Measurements from ENCODE around the gene RPTOR. TPM values are rescaled to one million over a fixed set of nuclear protein-coding genes. Genes with fewer than 3 reads are reported as not detected.

RPTOR gene
- total RNA-seq, 1 donor = 27.9 TPM

DNA sequence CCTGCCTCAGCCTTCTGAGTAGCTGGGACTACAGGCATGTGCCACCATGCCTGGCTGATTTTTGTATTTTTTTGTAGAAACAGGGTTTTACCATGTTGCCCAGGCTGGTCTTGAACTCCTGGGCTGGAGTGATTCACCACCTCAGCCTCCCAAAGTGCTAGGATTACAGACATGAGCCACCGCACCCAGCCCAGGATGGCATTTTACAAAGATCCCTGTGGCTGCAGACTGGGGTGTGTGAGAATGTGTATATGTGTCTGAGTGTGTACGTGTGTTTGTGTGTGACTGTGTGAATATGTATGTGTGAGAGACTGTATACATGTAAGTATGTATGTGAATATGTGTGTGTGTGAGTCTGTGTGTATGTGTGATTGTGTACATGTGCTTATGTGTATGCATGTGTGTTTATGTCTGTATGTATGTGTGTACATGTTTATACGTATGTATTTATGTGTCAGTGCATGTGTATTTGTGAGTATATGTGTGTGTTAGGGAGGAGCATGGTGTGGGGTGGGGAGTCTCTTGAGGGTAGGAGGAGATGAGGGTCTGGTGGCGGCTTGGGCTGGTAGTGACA lies 17.0 kb downstream of the RPTOR start:
- H4K20me1 ChIP-seq (ENCODE audit: insufficient read depth, low read length) = peaks cover 34% of the 10 kb centered on the region
- no peaks in the 10 kb centered on the region for H3K27me3 ChIP-seq (ENCODE audit: insufficient read depth, low read length)
- TF ChIP-seq, protein P1, sequence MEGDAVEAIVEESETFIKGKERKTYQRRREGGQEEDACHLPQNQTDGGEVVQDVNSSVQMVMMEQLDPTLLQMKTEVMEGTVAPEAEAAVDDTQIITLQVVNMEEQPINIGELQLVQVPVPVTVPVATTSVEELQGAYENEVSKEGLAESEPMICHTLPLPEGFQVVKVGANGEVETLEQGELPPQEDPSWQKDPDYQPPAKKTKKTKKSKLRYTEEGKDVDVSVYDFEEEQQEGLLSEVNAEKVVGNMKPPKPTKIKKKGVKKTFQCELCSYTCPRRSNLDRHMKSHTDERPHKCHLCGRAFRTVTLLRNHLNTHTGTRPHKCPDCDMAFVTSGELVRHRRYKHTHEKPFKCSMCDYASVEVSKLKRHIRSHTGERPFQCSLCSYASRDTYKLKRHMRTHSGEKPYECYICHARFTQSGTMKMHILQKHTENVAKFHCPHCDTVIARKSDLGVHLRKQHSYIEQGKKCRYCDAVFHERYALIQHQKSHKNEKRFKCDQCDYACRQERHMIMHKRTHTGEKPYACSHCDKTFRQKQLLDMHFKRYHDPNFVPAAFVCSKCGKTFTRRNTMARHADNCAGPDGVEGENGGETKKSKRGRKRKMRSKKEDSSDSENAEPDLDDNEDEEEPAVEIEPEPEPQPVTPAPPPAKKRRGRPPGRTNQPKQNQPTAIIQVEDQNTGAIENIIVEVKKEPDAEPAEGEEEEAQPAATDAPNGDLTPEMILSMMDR (IDR thresholded peaks at IDR 0.05; ENCODE audit: extremely low read depth, low read depth, low read length) = no peak
- no peaks in the 10 kb centered on the region for H3K36me3 ChIP-seq (ENCODE audit: insufficient read depth, low read length)
- H3K4me3 ChIP-seq (ENCODE audit: insufficient read depth, low read length) = no peak overlapping the region
- H3K4me2 ChIP-seq (ENCODE audit: insufficient read depth, low read length) = no peak overlapping the region
- H3K27ac ChIP-seq (ENCODE audit: low read depth, low read length) = no peak overlapping the region
- peaks cover 68% of the 10 kb centered on the region for H3K79me2 ChIP-seq (ENCODE audit: insufficient read depth, low read length)
- no peaks in the 10 kb centered on the region for H3K9me3 ChIP-seq (ENCODE audit: low read depth, low read length)
- DNase-seq (ENCODE audit: insufficient read length, low spot score, missing footprints) = peak; percentile 62
- peaks cover 26% of the 10 kb centered on the region for H3K4me1 ChIP-seq (ENCODE audit: insufficient read depth, low read length)
- H2AFZ ChIP-seq (ENCODE audit: low read length) = no peak overlapping the region

DNA sequence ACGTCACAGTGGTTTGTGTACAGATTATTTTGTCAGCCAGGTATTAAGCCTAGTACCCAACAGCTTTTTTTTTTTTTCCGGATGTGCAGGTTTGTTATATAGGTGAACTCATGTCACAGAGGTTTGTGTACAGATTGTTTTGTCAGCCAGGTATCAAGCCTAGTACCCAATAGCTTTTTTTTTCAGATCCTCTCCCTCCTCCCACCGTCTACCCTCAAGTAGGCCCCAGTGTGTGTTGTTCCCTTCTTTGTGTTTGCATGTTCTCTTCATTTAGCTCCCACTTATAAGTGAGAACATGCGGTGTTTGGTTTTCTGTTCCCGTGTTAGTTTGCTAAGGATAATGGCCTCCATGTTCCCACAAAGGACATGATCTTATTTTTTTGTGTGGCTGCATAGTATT lies 19.9 kb downstream of the RPTOR start:
- Histone ChIP-seq H3K27me3 (ENCODE audit: insufficient read depth, low read length) (no peaks in the 10 kb centered on the region), H4K20me1 (ENCODE audit: insufficient read depth, low read length) (peaks cover 35% of the 10 kb centered on the region), H3K27ac (ENCODE audit: low read depth, low read length) (no peak overlapping the region), H3K4me1 (ENCODE audit: insufficient read depth, low read length) (peaks cover 14% of the 10 kb centered on the region), H3K79me2 (ENCODE audit: insufficient read depth, low read length) (peaks cover 64% of the 10 kb centered on the region), H3K4me3 (ENCODE audit: insufficient read depth, low read length) (no peak overlapping the region), H3K4me2 (ENCODE audit: insufficient read depth, low read length) (no peak overlapping the region), H2AFZ (ENCODE audit: low read length) (no peak overlapping the region), H3K9me3 (ENCODE audit: low read depth, low read length) (no peaks in the 10 kb centered on the region), H3K36me3 (ENCODE audit: insufficient read depth, low read length) (no peaks in the 10 kb centered on the region)
- TF ChIP-seq, protein P1 (IDR thresholded peaks at IDR 0.05; ENCODE audit: extremely low read depth, low read depth, low read length) = no peak
- DNase-seq (ENCODE audit: insufficient read length, low spot score, missing footprints) = no peak

DNA sequence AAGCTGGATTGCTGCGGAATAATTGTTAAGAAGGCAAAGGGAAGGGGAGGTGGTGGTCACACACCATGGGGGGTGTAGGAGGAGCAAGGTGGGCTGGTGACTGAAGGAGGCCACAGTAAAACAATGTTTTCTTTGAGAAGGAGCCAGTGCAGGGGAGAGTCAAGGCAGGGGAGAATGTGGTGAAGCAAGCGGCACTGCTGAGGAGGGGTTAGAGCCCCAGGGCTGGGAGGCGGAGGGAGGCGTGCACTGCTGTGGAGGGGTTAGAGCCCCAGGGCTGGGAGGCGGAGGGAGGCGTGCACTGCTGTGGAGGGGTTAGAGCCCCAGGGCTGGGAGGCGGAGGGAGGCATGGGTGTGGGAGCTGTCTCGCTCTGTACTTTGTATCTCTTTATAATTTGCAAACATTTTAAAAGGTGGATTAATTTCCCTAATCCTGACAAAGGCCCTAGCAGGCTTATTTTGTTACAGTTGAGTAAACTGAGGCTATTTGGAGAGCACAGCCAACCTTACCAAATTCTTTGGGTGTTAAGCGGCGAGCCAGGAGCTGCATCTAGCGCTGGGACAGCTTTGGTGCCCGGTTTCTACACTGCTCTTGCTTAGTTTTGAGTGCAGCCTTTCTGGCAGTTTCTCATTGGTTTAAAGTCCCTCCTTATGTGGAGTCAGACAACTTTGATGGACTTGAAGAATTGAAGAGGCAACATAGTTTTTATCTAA lies 20.9 kb downstream of the RPTOR start:
- Histone ChIP-seq H3K27me3 (ENCODE audit: insufficient read depth, low read length) (no peaks in the 10 kb centered on the region), H3K9me3 (ENCODE audit: low read depth, low read length) (no peaks in the 10 kb centered on the region), H3K4me3 (ENCODE audit: insufficient read depth, low read length) (no peak overlapping the region), H4K20me1 (ENCODE audit: insufficient read depth, low read length) (peaks cover 34% of the 10 kb centered on the region), H3K4me1 (ENCODE audit: insufficient read depth, low read length) (peaks cover 4% of the 10 kb centered on the region), H3K79me2 (ENCODE audit: insufficient read depth, low read length) (peaks cover 65% of the 10 kb centered on the region), H3K36me3 (ENCODE audit: insufficient read depth, low read length) (no peaks in the 10 kb centered on the region), H3K4me2 (ENCODE audit: insufficient read depth, low read length) (no peak overlapping the region), H3K27ac (ENCODE audit: low read depth, low read length) (no peak overlapping the region), H2AFZ (ENCODE audit: low read length) (no peak overlapping the region)
- TF ChIP-seq, protein P1 (IDR thresholded peaks at IDR 0.05; ENCODE audit: extremely low read depth, low read depth, low read length) = no peak
- DNase-seq (ENCODE audit: insufficient read length, low spot score, missing footprints) = no peak

DNA sequence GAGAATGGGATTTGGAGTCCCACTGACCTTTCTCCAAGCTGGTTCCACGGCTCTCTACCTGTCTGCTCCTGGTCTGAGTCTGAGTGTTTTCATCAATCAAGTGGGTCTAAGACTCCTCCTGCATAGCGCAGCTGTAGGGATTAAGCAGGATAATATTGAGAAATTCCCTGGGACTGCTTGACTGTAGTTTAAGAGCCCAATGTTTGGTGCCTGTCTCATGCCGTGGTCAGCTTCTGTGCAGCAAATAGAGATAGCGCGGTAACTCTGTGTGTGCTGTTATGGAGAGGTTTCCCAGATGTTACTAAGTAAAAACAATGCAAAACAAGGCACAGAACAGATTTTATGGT lies 21.4 kb downstream of the RPTOR start:
- Histone ChIP-seq H3K36me3 (ENCODE audit: insufficient read depth, low read length) (no peaks in the 10 kb centered on the region), H2AFZ (ENCODE audit: low read length) (no peak overlapping the region), H4K20me1 (ENCODE audit: insufficient read depth, low read length) (peaks cover 34% of the 10 kb centered on the region), H3K9me3 (ENCODE audit: low read depth, low read length) (no peaks in the 10 kb centered on the region), H3K27ac (ENCODE audit: low read depth, low read length) (no peak overlapping the region), H3K27me3 (ENCODE audit: insufficient read depth, low read length) (no peaks in the 10 kb centered on the region), H3K4me2 (ENCODE audit: insufficient read depth, low read length) (no peak overlapping the region), H3K4me1 (ENCODE audit: insufficient read depth, low read length) (no peaks in the 10 kb centered on the region), H3K79me2 (ENCODE audit: insufficient read depth, low read length) (peaks cover 67% of the 10 kb centered on the region), H3K4me3 (ENCODE audit: insufficient read depth, low read length) (no peak overlapping the region)
- TF ChIP-seq, protein P1 (IDR thresholded peaks at IDR 0.05; ENCODE audit: extremely low read depth, low read depth, low read length) = no peak
- no peak for DNase-seq (ENCODE audit: insufficient read length, low spot score, missing footprints)
